WTC11 (cell line): ENCODE measurements around the gene TSBP1. TPM values are rescaled to one million over a fixed set of nuclear protein-coding genes. Genes with fewer than 3 reads are reported as not detected.

Experiments used
- ATAC-seq: fragments of 200-7000 bp; cut with Tn5 transposase; 2 replicates; pipeline ENCODE4 v1.10.0; 2021; ENCODE audit warnings: mild to moderate bottlenecking, moderate library complexity
- CTCF ChIA-PET: fragments of 300-600 bp; sonication (Branson Sonifier 250); formaldehyde crosslinking; loops from one replicate; lab custom pipeline; 2021; ENCODE audit warnings: antibody characterized with exemption; lab: Charles Lee
- POLR2A ChIA-PET: fragments of 350-600 bp; sonication (Branson Sonifier 250); formaldehyde crosslinking; loops from one replicate; lab custom pipeline; 2021; ENCODE audit warnings: antibody characterized with exemption; lab: Charles Lee
- DNase-seq: peaks from one replicate; pipeline ENCODE4 v3.0.0; 2021; ENCODE audit warnings: low spot score
- H3K27ac Mint-ChIP-seq: 2 replicates; pipeline ENCODE4 v1.8.0; 2021; ENCODE audit warnings: mixed read lengths
- H3K27me3 Mint-ChIP-seq: 2 replicates; pipeline ENCODE4 v1.8.0; 2021; ENCODE audit warnings: low read depth, mild to moderate bottlenecking, moderate library complexity, mixed read lengths
- H3K36me3 Mint-ChIP-seq: 2 replicates; pipeline ENCODE4 v1.8.0; 2021; ENCODE audit warnings: mixed read lengths
- H3K4me1 Mint-ChIP-seq: 2 replicates; pipeline ENCODE4 v1.8.0; 2022; ENCODE audit warnings: mixed read lengths
- H3K4me3 Mint-ChIP-seq: 2 replicates; pipeline ENCODE4 v1.8.0; 2021; ENCODE audit warnings: mild to moderate bottlenecking, moderate library complexity, mixed read lengths
- H3K9me3 Mint-ChIP-seq: 2 replicates; pipeline ENCODE4 v1.8.0; 2021; ENCODE audit warnings: mixed read lengths
- CREM ChIP-seq: sonication (generic); formaldehyde crosslinking; IDR thresholded peaks from 2 replicates; pipeline ENCODE4 v1.8.1; 2022; ENCODE audit warnings: mild to moderate bottlenecking, missing genetic modification reagents, moderate library complexity
- ETV6 ChIP-seq: sonication (generic); formaldehyde crosslinking; IDR thresholded peaks from 2 replicates; pipeline ENCODE4 v1.8.1; 2022; ENCODE audit warnings: mild to moderate bottlenecking, missing genetic modification reagents
- GABPB1 ChIP-seq: sonication (generic); formaldehyde crosslinking; IDR thresholded peaks from 2 replicates; pipeline ENCODE4 v1.8.1; 2023; ENCODE audit warnings: mild to moderate bottlenecking, missing genetic modification reagents
- GRHL2 ChIP-seq: fragments of 250-450 bp; sonication (Bioruptor Pico); IDR thresholded peaks from 2 replicates; pipeline ENCODE4 v1.8.0; 2022; ENCODE audit warnings: mild to moderate bottlenecking, moderate library complexity; ENCODE audit not compliant: insufficient replicate concordance, severe bottlenecking
- MAX ChIP-seq: sonication (generic); formaldehyde crosslinking; IDR thresholded peaks from 2 replicates; pipeline ENCODE4 v1.8.0; 2022; ENCODE audit warnings: mild to moderate bottlenecking, missing genetic modification reagents
- MXD4 ChIP-seq: fragments of 250-450 bp; sonication (Bioruptor Pico); IDR thresholded peaks from 2 replicates; pipeline ENCODE4 v1.8.0; 2021; ENCODE audit warnings: mild to moderate bottlenecking, moderate library complexity, borderline replicate concordance
- NR2C2 ChIP-seq: sonication (generic); formaldehyde crosslinking; IDR thresholded peaks from 2 replicates; pipeline ENCODE4 v1.8.0; 2022; ENCODE audit warnings: mild to moderate bottlenecking, missing genetic modification reagents
- ZNF121 ChIP-seq: sonication (generic); formaldehyde crosslinking; IDR thresholded peaks from 2 replicates; pipeline ENCODE4 v1.8.0; 2023; ENCODE audit warnings: missing genetic modification reagents
- ZNF532 ChIP-seq: fragments of 250-450 bp; sonication (Bioruptor Pico); IDR thresholded peaks from 2 replicates; pipeline ENCODE4 v1.9.0; 2021; ENCODE audit warnings: mild to moderate bottlenecking, borderline replicate concordance
- total RNA-seq: library from RNA; stranded (reverse); gene quantifications from 3 replicates; pipeline ENCODE4 v1.2.3, GENCODE V29; 2021
- TF ChIP-seq, protein P1 (sequence below): sonication (generic); formaldehyde crosslinking; IDR thresholded peaks from 2 replicates; pipeline ENCODE4 v1.8.1; 2023; ENCODE audit warnings: mild to moderate bottlenecking, moderate library complexity, missing genetic modification reagents
- TF ChIP-seq, protein P2 (sequence below): sonication (generic); formaldehyde crosslinking; IDR thresholded peaks from 2 replicates; pipeline ENCODE4 v1.8.1; 2022; ENCODE audit warnings: low read depth, mild to moderate bottlenecking, moderate library complexity, missing genetic modification reagents, borderline replicate concordance
- TF ChIP-seq, protein P3 (sequence below): fragments of 200-600 bp; IDR thresholded peaks from 2 replicates; pipeline ENCODE4 v1.8.0; 2022; ENCODE audit warnings: antibody characterized with exemption

The TSBP1 gene
- total RNA-seq, 1 experiment from 2014 or later = not detected

DNA sequence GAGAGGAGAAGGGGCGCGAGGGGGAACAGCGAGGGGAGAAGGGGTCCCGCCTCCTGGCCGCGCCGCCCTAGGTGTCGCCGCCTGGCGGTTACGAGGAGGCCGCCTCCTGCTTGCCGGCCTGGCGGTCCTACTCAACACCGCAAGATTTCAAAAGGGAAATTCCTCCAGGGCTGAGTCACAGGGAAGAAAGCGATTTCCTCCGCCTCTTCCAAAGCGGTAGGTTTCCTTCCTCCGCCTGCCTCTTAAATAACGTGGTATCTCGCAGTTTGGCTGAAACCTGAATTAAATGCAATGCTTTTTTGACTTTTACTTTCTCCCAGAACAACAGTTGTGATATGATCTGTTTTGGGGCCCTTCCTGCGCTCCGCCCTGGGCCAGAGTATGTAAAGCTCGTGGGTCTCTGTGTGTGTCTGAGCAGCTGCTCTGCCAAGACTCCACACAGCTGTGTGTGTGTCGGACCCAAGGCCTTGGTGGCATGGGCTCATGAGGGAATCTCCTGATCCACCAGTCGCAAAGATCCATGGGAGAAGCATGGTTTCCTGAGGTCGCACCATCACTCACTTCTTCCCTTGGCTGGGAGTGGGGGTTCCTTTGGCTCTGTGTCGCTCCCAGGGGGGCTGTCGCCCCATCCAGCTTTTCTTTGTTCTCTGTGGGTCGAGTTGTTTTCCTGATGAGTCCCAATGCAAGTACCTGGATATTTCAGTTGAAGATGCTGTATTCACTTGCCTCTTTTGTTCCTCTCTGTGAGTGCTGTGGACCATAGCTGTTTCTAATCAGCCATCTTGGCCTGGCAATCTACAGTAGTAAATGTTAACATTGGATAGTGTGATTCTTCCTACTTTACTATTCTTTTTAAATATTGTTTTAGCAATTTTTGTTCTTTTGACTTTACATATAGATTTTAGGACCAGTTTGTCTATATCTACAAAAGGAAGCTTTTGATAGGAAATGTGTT lies 116.2 kb downstream of the TSBP1 start:
- peak overlapping the region; percentile 97 for H3K27ac Mint-ChIP-seq
- DNase-seq (peak; percentile 75), ATAC-seq (peak; percentile 94)
- peaks cover 11% of the 10 kb centered on the region; the same call in 1 of the 2 replicates for H3K9me3 Mint-ChIP-seq
- peak overlapping the region; percentile 66 for H3K4me3 Mint-ChIP-seq
- peaks cover 11% of the 10 kb centered on the region; the same call in 1 of the 2 replicates for H3K36me3 Mint-ChIP-seq
- ChIA-PET POLR2A (interaction anchor here (1.8 kb wide), 1 partner anchor 60 kb away, joined by 5 read pairs; no protein-coding TSS in a partner anchor), CTCF (interaction anchor here (0.6 to 2.6 kb wide), 9 partner anchors 10 to 583 kb away, joined by 3 to 24 read pairs (median 4); partner anchors contain the start of gene TAP2)
- TF ChIP-seq GRHL2 (CRISPR knock-in tag) (no peak), ETV6 (CRISPR knock-in tag) (peak; percentile 30; the same call in 1 of the 2 replicates), ZNF121 (CRISPR knock-in tag) (peak; percentile 80; the same call in 1 of the 2 replicates), NR2C2 (CRISPR knock-in tag) (no peak), ZNF532 (peak; percentile 67; the same call in 1 of the 2 replicates), MXD4 (CRISPR knock-in tag) (no peak), GABPB1 (CRISPR knock-in tag) (no peak), CREM (CRISPR knock-in tag) (no peak), MAX (CRISPR knock-in tag) (peak; percentile 37; the same call in 1 of the 2 replicates)
- TF ChIP-seq, protein P1, sequence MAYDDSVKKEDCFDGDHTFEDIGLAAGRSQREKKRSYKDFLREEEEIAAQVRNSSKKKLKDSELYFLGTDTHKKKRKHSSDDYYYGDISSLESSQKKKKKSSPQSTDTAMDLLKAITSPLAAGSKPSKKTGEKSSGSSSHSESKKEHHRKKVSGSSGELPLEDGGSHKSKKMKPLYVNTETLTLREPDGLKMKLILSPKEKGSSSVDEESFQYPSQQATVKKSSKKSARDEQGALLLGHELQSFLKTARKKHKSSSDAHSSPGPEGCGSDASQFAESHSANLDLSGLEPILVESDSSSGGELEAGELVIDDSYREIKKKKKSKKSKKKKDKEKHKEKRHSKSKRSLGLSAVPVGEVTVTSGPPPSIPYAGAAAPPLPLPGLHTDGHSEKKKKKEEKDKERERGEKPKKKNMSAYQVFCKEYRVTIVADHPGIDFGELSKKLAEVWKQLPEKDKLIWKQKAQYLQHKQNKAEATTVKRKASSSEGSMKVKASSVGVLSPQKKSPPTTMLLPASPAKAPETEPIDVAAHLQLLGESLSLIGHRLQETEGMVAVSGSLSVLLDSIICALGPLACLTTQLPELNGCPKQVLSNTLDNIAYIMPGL (CRISPR knock-in tag) = peak; percentile 58; the same call in 1 of the 2 replicates
- TF ChIP-seq, protein P2, sequence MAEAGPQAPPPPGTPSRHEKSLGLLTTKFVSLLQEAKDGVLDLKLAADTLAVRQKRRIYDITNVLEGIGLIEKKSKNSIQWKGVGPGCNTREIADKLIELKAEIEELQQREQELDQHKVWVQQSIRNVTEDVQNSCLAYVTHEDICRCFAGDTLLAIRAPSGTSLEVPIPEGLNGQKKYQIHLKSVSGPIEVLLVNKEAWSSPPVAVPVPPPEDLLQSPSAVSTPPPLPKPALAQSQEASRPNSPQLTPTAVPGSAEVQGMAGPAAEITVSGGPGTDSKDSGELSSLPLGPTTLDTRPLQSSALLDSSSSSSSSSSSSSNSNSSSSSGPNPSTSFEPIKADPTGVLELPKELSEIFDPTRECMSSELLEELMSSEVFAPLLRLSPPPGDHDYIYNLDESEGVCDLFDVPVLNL (CRISPR knock-in tag) = no peak
- TF ChIP-seq, protein P3, sequence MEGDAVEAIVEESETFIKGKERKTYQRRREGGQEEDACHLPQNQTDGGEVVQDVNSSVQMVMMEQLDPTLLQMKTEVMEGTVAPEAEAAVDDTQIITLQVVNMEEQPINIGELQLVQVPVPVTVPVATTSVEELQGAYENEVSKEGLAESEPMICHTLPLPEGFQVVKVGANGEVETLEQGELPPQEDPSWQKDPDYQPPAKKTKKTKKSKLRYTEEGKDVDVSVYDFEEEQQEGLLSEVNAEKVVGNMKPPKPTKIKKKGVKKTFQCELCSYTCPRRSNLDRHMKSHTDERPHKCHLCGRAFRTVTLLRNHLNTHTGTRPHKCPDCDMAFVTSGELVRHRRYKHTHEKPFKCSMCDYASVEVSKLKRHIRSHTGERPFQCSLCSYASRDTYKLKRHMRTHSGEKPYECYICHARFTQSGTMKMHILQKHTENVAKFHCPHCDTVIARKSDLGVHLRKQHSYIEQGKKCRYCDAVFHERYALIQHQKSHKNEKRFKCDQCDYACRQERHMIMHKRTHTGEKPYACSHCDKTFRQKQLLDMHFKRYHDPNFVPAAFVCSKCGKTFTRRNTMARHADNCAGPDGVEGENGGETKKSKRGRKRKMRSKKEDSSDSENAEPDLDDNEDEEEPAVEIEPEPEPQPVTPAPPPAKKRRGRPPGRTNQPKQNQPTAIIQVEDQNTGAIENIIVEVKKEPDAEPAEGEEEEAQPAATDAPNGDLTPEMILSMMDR = peak; percentile 56
- H3K27me3 Mint-ChIP-seq = peaks cover 5% of the 10 kb centered on the region; the same call in 1 of the 2 replicates
- H3K4me1 Mint-ChIP-seq = peaks cover 18% of the 10 kb centered on the region
